Stomach (tissue), 9 donors: ENCODE results near the gene NPY4R2. TPM values are rescaled to one million over a fixed set of nuclear protein-coding genes. Genes with fewer than 3 reads are reported as not detected.
"Not testable (repeated sequence)": the region's sequence is repeated elsewhere in the genome, so short reads cannot be mapped to it uniquely, and the experiment has no call there.

ENCODE experiments used
- DNase-seq, 2 donors: peaks; one replicate each; pipeline versions ENCODE4 v3.0.0 to v3.0.0-alpha.2; 2013 to 2019
- H3K27ac ChIP-seq, 5 donors: fragments of 200-600 bp in 4 of 5; sonication (generic) in 4 of 5; one replicate each; pipeline ENCODE4 v1.5.1; 2013 to 2019; ENCODE audit warnings: mild to moderate bottlenecking in 1 of 5, moderate library complexity in 1 of 5
- H3K27me3 ChIP-seq, 3 donors: fragments of 200-600 bp; sonication (generic); one replicate each; pipeline ENCODE4 v1.5.1; 2017 to 2019; ENCODE audit warnings: mixed run types in 1 of 3
- H3K36me3 ChIP-seq, 4 donors: fragments of 200-600 bp; sonication (generic); 1 replicate in 3 of 4; 2 replicates in 1 of 4; pipeline ENCODE4 v1.5.1; 2016 to 2019
- H3K4me1 ChIP-seq, 4 donors: fragments of 200-600 bp; sonication (generic); one replicate each; pipeline ENCODE4 v1.5.1; 2016 to 2019
- H3K4me3 ChIP-seq, 4 donors: fragments of 200-600 bp; sonication (generic) in 3 of 4; one replicate each; pipeline ENCODE4 v1.5.1; 2016 to 2019; ENCODE audit warnings: mild to moderate bottlenecking in 1 of 4
- H3K9me3 ChIP-seq, 4 donors: fragments of 200-600 bp; sonication (generic); one replicate each; pipeline ENCODE4 v1.5.1; 2016 to 2019
- POLR2AphosphoS5 ChIP-seq, 3 donors: sonication (generic); formaldehyde crosslinking; IDR thresholded peaks; one replicate each; pipeline ENCODE4 v1.6.1; 2016; ENCODE audit warnings: antibody characterized with exemption in 3 of 3
- WGBS, 5 donors: extraction: QIAGEN DNeasy Blood & Tissue Kit in 3 of 5; methylation state at CpG; one replicate each; pipeline versions ENCODE4 v1.1.5 to v1.1.7; 2013 to 2018; 5-methylcytosine and 5-hydroxymethylcytosine counted together
- intact Hi-C: fragments of 100-400 bp; cut with DNase I; formaldehyde crosslinking; loops from one replicate; pipeline ENCODE4 v1.15.1; 2023; ENCODE audit warnings: low total_unique reads
- polyA plus RNA-seq, 3 donors: library from polyadenylated mRNA; stranded (reverse); fragments of 200-250 nt; gene quantifications; one replicate each; pipeline ENCODE4 v1.2.3, GENCODE V29; 2013
- total RNA-seq, 5 donors: library from RNA; depleted of rRNA; stranded (reverse); fragments of >200 nt; gene quantifications; one replicate each; pipeline versions ENCODE4 v1.1.0 to v1.2.3, GENCODE V29; 2014 to 2016
- donor health status: healthy with polysubstance abuse.
- donor health status: Bipolar disorder and iron deficiency.
- donor health status: healthy.

Gene NPY4R2
- total and polyA plus RNA-seq, 8 donors, result 0.08 to 1.7 (median 1.2) TPM; not detected in 5

DNA sequence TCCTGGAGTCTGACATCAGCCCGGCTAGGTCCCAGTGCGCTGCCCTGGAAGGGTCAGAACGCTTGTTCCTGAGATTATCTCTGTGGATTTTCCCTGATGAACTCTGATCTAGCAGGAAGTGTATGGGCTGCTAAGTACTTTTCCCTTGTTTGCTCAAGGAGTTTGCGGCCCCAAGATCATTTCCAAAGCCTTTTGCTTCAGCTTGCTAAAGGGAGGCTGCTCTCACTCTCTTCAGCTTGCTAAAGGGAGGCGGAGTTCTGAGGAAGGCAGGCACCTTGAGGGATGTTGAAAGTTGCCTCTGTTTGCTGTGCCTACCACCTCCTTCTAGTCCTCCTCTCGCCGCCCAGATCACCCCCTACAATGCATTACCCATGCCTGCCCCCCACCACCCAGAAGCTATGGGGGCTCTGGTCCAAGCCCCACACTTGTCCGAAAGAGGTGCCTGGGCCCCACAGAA is 18.3 kb downstream of the NPY4R2 start:
- H3K36me3 ChIP-seq, H3K27me3 ChIP-seq, H3K4me3 ChIP-seq, intact Hi-C loops, H3K4me1 ChIP-seq, H3K9me3 ChIP-seq: not testable (repeated sequence)
- 25 to 55% (median 53%) methylated on average over 3 to 7 of the region's 8 CpGs for WGBS, 5 donors
- peak overlapping the region in 3 of 5 donors; percentile 56 to 64 (median 61) for H3K27ac ChIP-seq
- DNase-seq, result peak in 1 of 2 donors; percentile 28

DNA sequence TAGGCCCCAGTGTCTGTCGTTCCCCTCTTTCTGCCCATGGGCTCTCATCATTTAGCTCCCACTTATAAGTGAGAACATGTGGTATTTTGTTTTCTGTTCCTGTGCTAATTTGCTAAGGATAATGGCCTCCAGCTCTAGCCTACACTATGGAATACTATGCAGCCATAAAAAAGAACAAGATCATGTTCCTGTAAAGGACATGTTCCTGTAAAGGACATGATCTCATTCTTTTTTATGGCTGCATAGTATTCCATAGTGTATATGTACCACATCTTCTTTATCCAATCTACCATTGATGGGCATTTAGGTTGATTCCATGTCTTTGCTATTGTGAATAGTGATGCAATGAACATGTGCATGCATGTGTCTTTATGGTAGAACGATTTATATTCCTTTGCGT is 19.2 kb downstream of the NPY4R2 start:
- H3K27ac ChIP-seq, H3K4me3 ChIP-seq, H3K9me3 ChIP-seq, intact Hi-C loops, H3K36me3 ChIP-seq, H3K27me3 ChIP-seq, DNase-seq: not testable (repeated sequence)
- 73 to 80% (median 80%) methylated on average over 1 of the region's 3 CpGs; no CpG with 5 or more reads in 2 of the 5 donors for WGBS, 5 donors
- peaks cover 0 to 14% (median 0%) of the 10 kb centered on the region in 4 donors for H3K4me1 ChIP-seq

DNA sequence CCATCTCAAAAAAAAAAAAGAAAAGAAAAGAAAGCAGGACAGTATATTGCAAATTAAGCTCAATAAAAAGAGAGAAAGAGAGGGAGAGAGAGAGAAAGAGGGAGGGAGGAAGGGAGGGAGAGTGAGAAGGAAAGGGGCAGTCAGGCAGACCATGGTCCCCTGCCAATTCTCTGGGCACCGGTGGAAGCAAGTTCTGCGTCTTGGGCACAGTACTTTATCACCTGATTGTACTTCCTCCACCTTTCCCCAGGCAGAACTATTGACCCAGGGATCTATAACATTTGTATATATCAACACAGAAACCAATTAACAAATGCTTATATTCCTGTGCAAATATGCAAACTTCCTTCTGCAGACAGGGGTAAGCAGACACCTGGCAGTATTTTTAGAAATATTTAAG is 22.4 kb downstream of the NPY4R2 start:
- H3K27me3 ChIP-seq, DNase-seq, H3K9me3 ChIP-seq, H3K36me3 ChIP-seq, intact Hi-C loops, H3K4me3 ChIP-seq: not testable (repeated sequence)
- peak overlapping the region in 1 of 5 donors; percentile 12 for H3K27ac ChIP-seq
- 18 to 44% (median 31%) methylated on average over 2 of the region's 2 CpGs; no CpG with 5 or more reads in 1 of the 5 donors for WGBS, 5 donors
- peaks cover 0 to 14% (median 0%) of the 10 kb centered on the region in 4 donors for H3K4me1 ChIP-seq

DNA sequence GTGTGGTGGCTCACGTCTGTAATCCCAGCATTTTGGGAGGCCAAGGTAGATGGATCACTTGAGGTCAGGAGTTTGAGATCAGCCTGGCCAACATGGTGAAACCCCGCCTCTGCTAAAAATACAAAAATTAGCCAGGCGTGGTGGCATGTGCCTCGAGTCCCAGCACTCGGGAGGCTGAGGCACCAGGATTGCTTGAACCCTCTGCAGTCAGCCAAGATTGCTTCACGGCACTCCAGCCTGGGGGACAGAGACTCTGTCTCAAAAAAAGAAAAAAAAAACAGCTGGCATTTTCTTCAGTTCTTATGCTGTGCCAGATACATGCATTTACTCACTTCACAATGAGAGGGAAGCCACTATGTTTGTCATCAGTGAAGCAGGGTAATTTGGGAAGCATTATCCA is 22.9 kb downstream of the NPY4R2 start:
- Histone ChIP-seq H3K27ac (peak overlapping the region in 1 of 5 donors; percentile 12), H3K4me1 (peaks cover 0 to 14% (median 0%) of the 10 kb centered on the region in 4 donors)
- WGBS, 5 donors, result 21 to 38% (median 23%) methylated on average over 6 of the region's 6 CpGs
- intact Hi-C loops, H3K9me3 ChIP-seq, H3K4me3 ChIP-seq, DNase-seq, H3K27me3 ChIP-seq, H3K36me3 ChIP-seq: not testable (repeated sequence)

DNA sequence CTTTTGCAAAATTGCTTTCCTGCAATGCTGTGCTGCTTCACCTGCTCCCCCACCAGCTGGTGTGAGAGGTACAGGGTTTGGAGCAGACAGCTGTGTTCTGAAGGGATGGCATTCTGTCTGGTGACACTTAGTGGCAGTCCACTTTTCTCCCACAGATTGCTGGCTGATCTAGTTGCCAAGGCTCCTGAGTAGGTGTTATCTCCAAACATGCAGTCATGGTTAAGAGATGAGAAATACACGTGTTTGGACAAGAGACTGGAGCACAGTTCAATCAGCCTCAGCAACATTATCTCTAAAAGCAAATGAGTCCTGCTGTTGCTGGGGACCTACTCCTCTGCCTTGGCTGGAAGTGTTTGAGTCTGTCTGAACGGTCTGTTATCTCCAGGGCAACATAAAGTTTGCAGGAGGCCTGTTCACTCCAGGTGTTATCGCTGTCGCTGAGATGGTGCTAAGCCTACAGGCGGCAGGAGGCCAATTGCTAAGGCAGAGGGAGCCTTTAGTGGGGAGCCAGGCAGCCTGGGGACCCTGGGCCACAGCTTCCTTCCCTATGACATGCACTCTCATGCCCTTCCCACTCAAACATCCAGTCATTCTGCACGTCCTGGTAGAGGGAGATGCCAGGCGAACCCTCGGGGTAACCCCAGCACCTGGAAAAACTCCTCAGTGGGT is 24.0 kb downstream of the NPY4R2 start:
- intact Hi-C loops, H3K9me3 ChIP-seq, H3K27me3 ChIP-seq, H3K36me3 ChIP-seq, H3K4me3 ChIP-seq: not testable (repeated sequence)
- peak in 1 of 2 donors; percentile 47 for DNase-seq
- peak in 1 of 3 donors; percentile 15 for TF ChIP-seq POLR2AphosphoS5 (IDR thresholded peaks at IDR 0.05)
- WGBS, 5 donors, result 14 to 30% (median 24%) methylated on average over 1 to 4 of the region's 8 CpGs
- Histone ChIP-seq H3K4me1 (peaks cover 0 to 14% (median 0%) of the 10 kb centered on the region in 4 donors), H3K27ac (peak overlapping the region in 2 of 5 donors; percentile 12 to 52)

DNA sequence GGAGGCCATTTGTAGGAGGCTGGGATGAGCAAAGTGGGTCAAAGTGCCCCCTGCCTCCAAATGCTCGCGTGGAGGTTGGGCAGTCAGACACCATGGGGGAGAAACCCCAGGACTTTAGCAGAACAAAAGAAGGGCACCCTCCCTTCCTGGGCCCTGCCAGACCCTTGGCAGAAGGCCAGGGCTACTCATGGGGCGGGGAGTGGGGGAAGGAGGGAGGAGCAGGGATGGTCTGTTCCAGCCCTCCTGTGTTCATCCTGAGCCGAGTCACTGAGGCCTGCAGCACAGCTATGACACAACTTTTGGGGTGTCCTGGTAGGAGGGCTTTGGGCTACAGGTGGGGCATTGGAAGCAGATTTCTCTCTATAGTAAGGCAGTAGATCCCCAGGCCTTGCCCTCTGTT is 24.9 kb downstream of the NPY4R2 start:
- H3K9me3 ChIP-seq, H3K27ac ChIP-seq, intact Hi-C loops, H3K4me3 ChIP-seq, H3K36me3 ChIP-seq, H3K27me3 ChIP-seq: not testable (repeated sequence)
- WGBS, 5 donors, result no CpG with 5 or more reads among the region's 4 CpGs
- H3K4me1 ChIP-seq, result peaks cover 0 to 14% (median 0%) of the 10 kb centered on the region in 4 donors
- DNase-seq, result peak in 1 of 2 donors; percentile 33

DNA sequence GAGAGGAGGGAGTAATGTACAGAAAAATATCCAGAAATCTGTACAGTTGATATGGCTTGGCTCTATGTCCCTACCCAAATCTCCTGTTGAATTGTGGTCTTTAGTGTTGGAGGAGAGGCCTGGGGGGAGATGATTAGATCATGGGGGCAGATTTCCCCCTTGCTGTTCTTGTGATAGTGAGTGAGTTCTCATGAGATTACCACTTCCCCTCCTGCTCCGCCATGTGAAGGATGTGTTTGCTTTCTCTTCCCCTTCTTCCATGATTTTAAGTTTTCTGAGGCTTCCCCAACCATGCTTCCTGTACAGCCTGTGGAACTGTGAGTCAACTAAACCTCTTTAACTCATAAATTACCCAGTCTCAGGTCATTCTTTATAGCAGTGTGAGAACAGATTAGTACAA is 29.0 kb downstream of the NPY4R2 start:
- H3K27me3 ChIP-seq, intact Hi-C loops, DNase-seq, H3K4me1 ChIP-seq, H3K9me3 ChIP-seq, H3K36me3 ChIP-seq, H3K4me3 ChIP-seq, H3K27ac ChIP-seq: not testable (repeated sequence)
- WGBS, 5 donors, result 79 to 94% (median 91%) methylated on average over 1 of the region's 1 CpG

DNA sequence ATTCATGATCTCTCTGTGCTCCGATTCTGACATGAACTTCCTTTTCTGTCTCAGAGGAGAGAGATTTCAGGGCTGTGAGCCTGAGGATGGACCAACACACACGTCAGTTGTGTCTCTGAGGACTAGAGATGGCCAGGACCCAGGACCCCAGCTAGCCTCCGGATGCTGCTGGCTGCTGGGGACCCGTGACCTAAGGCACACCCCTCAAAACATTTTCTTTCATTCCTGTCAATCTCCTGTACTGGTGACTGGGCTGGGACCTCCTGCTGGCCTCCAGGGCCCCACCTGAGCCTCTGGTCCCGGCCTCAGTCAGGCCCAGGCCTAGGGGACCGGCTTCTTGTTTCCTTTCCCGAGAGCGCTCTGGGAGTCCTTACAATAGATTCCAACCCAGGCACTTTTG is 38.7 kb downstream of the NPY4R2 start:
- H3K27me3 ChIP-seq, H3K4me3 ChIP-seq, DNase-seq, intact Hi-C loops, H3K36me3 ChIP-seq, H3K9me3 ChIP-seq, H3K4me1 ChIP-seq, H3K27ac ChIP-seq: not testable (repeated sequence)
- 85 to 95% (median 89%) methylated on average over 6 to 8 of the region's 8 CpGs for WGBS, 5 donors

DNA sequence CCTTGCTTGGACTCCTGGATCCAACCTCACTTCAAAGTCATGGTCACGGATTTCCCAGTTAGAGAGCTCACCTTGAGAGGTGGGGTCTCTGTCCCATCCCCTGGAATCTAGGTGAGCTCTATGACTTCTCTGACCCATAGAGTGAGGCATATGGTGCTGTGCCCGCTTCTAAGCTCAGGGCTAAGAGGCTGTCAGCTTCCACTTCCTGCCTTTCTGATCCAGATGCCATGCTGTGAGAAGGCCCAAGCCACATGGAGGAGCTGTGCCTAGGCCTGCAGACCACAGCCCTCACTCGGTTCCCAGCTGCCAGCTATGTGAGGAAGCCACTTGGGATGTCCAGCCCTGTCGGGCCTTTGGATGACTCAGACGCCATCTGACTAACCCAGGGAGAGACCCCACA is 41.2 kb downstream of the NPY4R2 start:
- H3K36me3 ChIP-seq, intact Hi-C loops, H3K9me3 ChIP-seq, H3K27ac ChIP-seq, H3K4me3 ChIP-seq, H3K27me3 ChIP-seq, H3K4me1 ChIP-seq, DNase-seq: not testable (repeated sequence)
- 89 to 99% (median 90%) methylated on average over 3 to 4 of the region's 5 CpGs for WGBS, 5 donors

DNA sequence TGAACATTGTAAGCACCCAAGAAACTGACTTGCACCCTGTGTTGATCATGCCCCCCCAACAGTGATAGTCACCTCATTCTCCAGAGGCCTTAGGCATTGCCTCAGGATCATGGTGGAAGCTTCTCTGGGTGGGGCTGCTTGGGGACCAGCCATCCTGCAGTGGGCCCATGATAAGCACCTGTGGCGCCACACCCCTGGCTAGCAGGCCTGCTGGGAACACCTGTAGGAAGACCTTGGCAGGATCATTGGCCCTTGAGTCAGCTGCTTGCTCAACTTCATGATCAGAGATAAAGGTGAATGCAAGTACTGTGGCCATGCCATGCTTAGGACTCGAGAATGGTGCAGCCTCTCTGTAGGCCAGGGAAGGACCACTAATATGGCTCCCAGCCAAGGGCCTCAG is 42.2 kb downstream of the NPY4R2 start:
- H3K27ac ChIP-seq, H3K4me1 ChIP-seq, DNase-seq, H3K4me3 ChIP-seq, H3K27me3 ChIP-seq, H3K36me3 ChIP-seq, intact Hi-C loops, H3K9me3 ChIP-seq: not testable (repeated sequence)
- no CpG with 5 or more reads among the region's 2 CpGs for WGBS, 5 donors

DNA sequence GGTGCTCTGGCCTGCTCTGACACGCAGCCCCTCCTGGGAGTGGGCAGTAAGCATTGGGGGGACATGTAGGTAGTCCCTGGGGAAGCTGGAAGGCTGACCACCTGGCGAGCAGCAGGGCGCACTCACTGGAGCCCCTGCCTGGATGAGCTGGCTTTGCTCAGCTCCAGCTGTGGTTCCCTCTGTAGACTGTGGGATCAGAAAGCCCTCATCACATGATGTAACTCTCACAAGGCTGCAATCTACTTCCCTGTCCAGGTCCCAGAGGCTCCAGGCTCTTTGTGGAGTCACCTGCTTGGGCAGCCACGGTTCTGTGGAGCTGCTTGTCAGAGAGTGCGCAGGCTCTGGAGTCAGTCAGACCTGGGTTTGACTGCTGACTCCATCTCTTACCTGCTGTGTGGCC is 44.3 kb downstream of the NPY4R2 start:
- H3K27me3 ChIP-seq, H3K27ac ChIP-seq, H3K4me1 ChIP-seq, H3K36me3 ChIP-seq, intact Hi-C loops, H3K9me3 ChIP-seq, H3K4me3 ChIP-seq, DNase-seq: not testable (repeated sequence)
- WGBS, 5 donors, result no CpG with 5 or more reads among the region's 5 CpGs

DNA sequence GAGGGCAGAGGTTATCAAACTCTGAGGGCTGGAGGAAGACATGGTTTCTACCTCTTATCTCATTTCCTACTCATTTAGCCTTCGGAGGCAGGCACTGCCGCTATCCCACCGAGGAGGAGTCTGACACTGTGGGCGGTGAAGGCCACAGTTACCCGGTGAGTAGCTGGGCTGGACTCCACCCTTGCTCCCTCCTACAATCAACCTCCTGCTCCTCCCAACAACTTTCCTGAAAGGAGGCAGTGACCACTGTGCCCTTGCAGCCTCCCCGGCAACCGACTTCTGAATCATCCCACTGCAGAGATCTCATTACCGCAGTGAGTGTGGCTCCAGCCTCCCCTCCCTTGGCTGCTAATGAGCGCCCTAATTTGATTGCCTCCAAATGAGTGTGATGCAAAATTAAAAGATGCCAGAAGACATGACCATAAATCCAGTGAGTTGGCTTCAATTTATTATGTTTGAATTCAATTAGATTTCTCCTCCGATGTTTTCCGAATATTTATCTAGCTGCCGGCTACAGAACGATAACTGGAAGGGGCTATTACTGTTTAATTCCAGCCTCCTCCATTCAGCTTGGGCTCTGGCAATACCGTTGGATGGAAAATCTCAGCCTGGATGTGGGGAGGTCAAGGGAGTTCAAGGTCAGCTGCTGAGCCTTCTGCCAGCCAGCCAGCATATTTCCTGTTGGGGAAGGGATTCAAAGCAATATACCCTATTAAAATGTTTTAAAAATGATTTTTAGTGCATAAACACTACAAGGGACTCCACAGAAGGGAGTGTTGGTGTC is 46.0 kb downstream of the NPY4R2 start:
- DNase-seq, H3K27me3 ChIP-seq, intact Hi-C loops, H3K36me3 ChIP-seq, H3K27ac ChIP-seq, H3K4me3 ChIP-seq, H3K4me1 ChIP-seq, H3K9me3 ChIP-seq: not testable (repeated sequence)
- 43 to 70% (median 51%) methylated on average over 5 of the region's 14 CpGs; no CpG with 5 or more reads in 1 of the 5 donors for whole genome bisulfite sequencing, 5 donors
